Progenitor cell of endocrine pancreas (in vitro differentiated cells): ENCODE results near the gene CORIN. TPM values are rescaled to one million over a fixed set of nuclear protein-coding genes. Genes with fewer than 3 reads are reported as not detected.

Experiments used
- DNase-seq: peaks from one replicate; pipeline ENCODE4 v3.0.0; 2021; ENCODE audit warnings: low spot score; ENCODE audit not compliant: unreplicated experiment
- H3K27ac Mint-ChIP-seq: 2 replicates; pipeline ENCODE4 v1.8.0; 2021; ENCODE audit warnings: mild to moderate bottlenecking, moderate library complexity, mixed read lengths
- H3K27me3 Mint-ChIP-seq: 2 replicates; pipeline ENCODE4 v1.8.0; 2021; ENCODE audit warnings: mixed read lengths
- H3K36me3 Mint-ChIP-seq: 2 replicates; pipeline ENCODE4 v1.8.0; 2022; ENCODE audit warnings: mixed read lengths; ENCODE audit not compliant: insufficient read depth
- H3K4me1 Mint-ChIP-seq: 2 replicates; pipeline ENCODE4 v1.8.0; 2021; ENCODE audit warnings: low read depth, mixed read lengths
- H3K4me3 Mint-ChIP-seq: 2 replicates; pipeline ENCODE4 v1.8.0; 2021; ENCODE audit warnings: low read depth, mild to moderate bottlenecking, moderate library complexity, mixed read lengths
- H3K9me3 Mint-ChIP-seq: 2 replicates; pipeline ENCODE4 v1.8.0; 2021; ENCODE audit warnings: low read depth, mixed read lengths
- total RNA-seq: library from RNA; stranded (reverse); gene quantifications from 2 replicates; pipeline ENCODE4 v1.2.1, GENCODE V29; 2021
- TF ChIP-seq, protein P1 (sequence below): fragments of 200-600 bp; sonication (generic); IDR thresholded peaks from one replicate; pipeline ENCODE4 v1.5.0; 2021; ENCODE audit warnings: antibody characterized with exemption, mild to moderate bottlenecking; ENCODE audit not compliant: unreplicated experiment

Gene CORIN
- total RNA-seq, 1 donor from 2014 or later, result 0.84 TPM

DNA sequence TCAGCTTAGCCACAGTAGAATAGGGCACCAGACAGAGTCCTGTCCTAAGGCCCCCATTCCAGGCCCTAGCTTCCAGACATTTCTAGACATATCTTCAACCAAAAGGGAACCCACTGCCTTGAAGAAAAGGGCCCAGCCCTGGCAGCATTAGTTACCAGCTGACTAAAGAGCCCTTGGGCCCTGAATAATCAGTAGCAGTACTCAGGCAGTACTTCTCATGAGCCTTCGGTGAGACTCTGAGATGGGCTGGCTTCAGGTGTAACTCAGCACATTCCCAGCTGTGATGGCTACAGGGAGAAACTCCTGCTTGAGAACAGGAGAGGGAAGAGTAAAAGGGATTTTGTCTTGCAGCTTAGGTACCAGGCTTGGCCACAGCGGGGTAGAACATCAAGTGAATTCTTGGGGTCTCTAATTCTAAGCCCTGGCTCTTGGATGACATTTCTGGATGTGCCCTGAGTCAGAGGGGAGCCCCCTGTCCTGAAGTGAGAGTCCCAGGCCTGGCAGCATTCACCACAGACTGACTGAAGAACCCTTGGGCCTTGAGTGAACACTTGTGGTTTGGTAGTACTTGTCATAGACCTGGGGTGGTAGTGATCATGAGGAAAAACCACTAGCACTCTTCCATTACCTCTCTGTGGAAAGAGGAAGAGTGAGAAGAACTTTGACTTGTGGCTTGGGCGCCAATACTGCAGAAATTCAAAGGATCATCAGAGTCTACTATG lies 182.7 kb downstream of the CORIN start:
- no peak for DNase-seq
- Mint-ChIP-seq H3K9me3 (peaks cover 7% of the 10 kb centered on the region), H3K4me1 (peaks cover 2% of the 10 kb centered on the region), H3K36me3 (no peaks in the 10 kb centered on the region), H3K27me3 (no peaks in the 10 kb centered on the region), H3K4me3 (no peak overlapping the region), H3K27ac (no peak overlapping the region)
- TF ChIP-seq, protein P1, sequence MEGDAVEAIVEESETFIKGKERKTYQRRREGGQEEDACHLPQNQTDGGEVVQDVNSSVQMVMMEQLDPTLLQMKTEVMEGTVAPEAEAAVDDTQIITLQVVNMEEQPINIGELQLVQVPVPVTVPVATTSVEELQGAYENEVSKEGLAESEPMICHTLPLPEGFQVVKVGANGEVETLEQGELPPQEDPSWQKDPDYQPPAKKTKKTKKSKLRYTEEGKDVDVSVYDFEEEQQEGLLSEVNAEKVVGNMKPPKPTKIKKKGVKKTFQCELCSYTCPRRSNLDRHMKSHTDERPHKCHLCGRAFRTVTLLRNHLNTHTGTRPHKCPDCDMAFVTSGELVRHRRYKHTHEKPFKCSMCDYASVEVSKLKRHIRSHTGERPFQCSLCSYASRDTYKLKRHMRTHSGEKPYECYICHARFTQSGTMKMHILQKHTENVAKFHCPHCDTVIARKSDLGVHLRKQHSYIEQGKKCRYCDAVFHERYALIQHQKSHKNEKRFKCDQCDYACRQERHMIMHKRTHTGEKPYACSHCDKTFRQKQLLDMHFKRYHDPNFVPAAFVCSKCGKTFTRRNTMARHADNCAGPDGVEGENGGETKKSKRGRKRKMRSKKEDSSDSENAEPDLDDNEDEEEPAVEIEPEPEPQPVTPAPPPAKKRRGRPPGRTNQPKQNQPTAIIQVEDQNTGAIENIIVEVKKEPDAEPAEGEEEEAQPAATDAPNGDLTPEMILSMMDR, result no peak

DNA sequence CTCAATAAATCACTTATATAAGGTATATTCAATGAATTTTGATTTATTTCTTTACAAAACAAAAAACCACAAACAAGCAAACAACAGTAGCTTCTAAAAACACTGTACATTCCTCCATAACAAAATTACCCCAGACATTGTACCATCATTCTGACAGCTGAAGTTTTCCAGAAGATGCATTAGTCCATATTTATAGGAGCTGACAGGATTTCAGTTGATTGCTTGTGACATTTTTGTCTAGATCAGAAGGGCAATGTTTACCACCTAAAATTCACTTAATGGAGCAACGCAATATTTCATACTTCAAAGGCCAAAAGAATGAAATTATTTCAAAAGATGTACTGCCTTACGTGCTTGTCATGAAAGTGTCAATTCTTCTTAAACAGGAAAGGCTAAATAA lies 185.8 kb downstream of the CORIN start:
- DNase-seq, result no peak
- Mint-ChIP-seq H3K9me3 (no peaks in the 10 kb centered on the region), H3K27ac (no peak overlapping the region), H3K36me3 (no peaks in the 10 kb centered on the region), H3K4me3 (no peak overlapping the region), H3K4me1 (peaks cover 2% of the 10 kb centered on the region), H3K27me3 (no peaks in the 10 kb centered on the region)
- TF ChIP-seq, protein P1, result no peak

DNA sequence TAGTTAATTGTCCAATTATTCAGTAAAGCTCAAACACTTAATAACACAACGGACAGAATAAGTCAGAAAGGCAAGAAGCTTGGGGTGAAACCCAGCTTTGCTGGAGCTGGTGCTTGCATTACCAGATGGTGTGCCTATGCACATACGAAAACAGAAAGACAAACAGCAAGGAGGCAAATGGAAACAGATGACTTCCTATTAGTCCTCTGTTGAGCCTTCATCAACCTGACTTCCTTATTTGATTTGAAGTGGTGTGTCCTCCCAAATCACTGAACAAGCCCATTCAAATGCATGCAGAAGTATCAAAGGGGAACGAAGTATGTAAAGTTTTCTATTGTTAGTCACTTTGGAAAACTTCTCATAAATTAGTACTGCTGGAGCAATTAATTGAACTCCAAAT lies 186.6 kb downstream of the CORIN start:
- Mint-ChIP-seq H3K9me3 (no peaks in the 10 kb centered on the region), H3K27me3 (no peaks in the 10 kb centered on the region), H3K4me3 (no peak overlapping the region), H3K27ac (no peak overlapping the region), H3K36me3 (no peaks in the 10 kb centered on the region), H3K4me1 (peaks cover 2% of the 10 kb centered on the region)
- DNase-seq, result no peak
- TF ChIP-seq, protein P1, result no peak

DNA sequence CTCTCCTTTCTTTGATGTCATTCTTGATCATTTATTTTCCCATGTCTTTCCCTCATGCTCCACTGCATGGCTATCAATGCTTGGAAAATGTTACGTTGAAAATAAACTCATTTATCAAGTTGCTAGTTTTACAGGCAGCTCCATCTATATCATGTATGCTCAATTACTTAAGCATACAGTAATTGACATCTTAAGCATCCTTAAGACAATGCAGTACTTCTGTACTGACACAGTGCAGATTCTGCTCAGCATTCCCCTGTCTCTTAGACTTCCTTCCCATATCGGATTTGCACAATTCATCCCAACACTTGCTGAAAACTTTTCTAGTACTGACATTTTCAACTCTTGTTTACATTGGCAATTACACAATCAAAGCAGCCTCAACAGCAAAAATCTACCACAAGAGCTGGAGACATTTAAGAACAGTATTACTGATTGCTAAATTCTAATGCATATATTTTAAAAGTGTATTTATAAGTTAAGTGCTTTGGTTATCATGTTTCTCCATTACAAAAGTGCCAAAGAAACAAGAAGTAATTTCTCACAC lies 187.2 kb downstream of the CORIN start:
- no peaks in the 10 kb centered on the region for H3K9me3 Mint-ChIP-seq
- no peak for DNase-seq
- H3K27ac Mint-ChIP-seq, result no peak overlapping the region
- peaks cover 2% of the 10 kb centered on the region for H3K4me1 Mint-ChIP-seq
- TF ChIP-seq, protein P1, result no peak
- no peak overlapping the region for H3K4me3 Mint-ChIP-seq
- H3K36me3 Mint-ChIP-seq, result no peaks in the 10 kb centered on the region
- no peaks in the 10 kb centered on the region for H3K27me3 Mint-ChIP-seq

DNA sequence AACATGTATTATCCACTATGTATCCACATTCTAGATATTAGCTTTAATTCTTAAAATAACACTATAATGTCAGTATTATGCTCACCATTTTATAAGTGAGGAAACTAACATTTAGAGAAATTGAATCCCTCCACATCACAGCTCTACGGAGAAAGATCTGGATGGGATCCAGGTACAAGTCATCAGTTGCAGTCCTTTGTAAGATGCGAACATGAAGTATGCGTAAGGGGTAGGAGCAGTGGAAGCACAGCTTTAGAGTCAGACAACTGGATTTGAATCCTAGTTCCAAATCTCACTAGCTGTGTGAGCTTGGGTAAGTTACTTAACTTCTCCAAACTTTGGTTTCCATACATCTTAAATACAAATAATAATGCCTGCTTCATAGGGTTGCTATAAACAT lies 190.3 kb downstream of the CORIN start:
- Mint-ChIP-seq H3K4me1 (peaks cover 2% of the 10 kb centered on the region), H3K27ac (no peak overlapping the region)
- TF ChIP-seq, protein P1, result no peak

More for the DNA sequence above, 190.3 kb downstream of the CORIN start:
- Mint-ChIP-seq H3K36me3 (no peaks in the 10 kb centered on the region), H3K4me3 (no peak overlapping the region), H3K27me3 (no peaks in the 10 kb centered on the region), H3K9me3 (no peaks in the 10 kb centered on the region)
- DNase-seq, result no peak
